ENCODE data around the gene GPR85.

DNA sequence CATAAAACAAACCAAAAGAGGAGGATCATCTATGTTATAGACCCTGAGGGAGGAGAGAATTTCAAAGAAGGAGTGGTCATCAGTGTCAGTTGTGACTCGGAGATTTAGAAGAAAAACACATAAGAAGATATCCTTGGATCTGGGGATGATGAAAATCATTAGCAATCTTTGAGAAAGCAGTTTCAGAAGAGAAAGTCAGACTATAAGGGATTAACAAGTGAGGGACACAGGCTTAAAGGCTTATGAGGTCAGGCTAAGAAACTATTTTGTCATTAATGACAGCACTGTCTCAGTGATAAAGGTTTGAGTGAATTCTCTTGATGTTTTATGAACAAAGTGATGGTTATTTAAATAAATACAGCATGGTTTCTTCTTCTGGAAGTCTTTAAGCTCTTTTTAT, 6.1 kb upstream of the GPR85 start:
- TF ChIP-seq, protein P1, sequence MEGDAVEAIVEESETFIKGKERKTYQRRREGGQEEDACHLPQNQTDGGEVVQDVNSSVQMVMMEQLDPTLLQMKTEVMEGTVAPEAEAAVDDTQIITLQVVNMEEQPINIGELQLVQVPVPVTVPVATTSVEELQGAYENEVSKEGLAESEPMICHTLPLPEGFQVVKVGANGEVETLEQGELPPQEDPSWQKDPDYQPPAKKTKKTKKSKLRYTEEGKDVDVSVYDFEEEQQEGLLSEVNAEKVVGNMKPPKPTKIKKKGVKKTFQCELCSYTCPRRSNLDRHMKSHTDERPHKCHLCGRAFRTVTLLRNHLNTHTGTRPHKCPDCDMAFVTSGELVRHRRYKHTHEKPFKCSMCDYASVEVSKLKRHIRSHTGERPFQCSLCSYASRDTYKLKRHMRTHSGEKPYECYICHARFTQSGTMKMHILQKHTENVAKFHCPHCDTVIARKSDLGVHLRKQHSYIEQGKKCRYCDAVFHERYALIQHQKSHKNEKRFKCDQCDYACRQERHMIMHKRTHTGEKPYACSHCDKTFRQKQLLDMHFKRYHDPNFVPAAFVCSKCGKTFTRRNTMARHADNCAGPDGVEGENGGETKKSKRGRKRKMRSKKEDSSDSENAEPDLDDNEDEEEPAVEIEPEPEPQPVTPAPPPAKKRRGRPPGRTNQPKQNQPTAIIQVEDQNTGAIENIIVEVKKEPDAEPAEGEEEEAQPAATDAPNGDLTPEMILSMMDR (IDR thresholded peaks at IDR 0.05), result no peak
- TF ChIP-seq POLR2A (IDR thresholded peaks at IDR 0.05), result no peak
